Erythroblast (primary cell): ENCODE measurements around the gene MYO15B.

Experiments used
- DNase-seq, 2 experiments: peaks; one replicate each; lab custom pipeline; 2025; lab: John Stamatoyannopoulos, UW
- GATA1 ChIP-seq: IDR thresholded peaks from 2 replicates; pipeline ENCODE4 v1.6.1; 2011; ENCODE audit warnings: low read depth, mild to moderate bottlenecking, control low read depth, low read length, moderate library complexity
- POLR2A ChIP-seq: IDR thresholded peaks from 2 replicates; pipeline ENCODE4 v1.6.1; 2011; ENCODE audit warnings: mild to moderate bottlenecking, low read length

MYO15B gene

GRCh38 chr17:75666959-75667790 lies 79.6 kb downstream of the MYO15B start, which contains the start of the genes RECQL5 and SAP30BP:
TSS of gene RECQL5 (minus strand) at chr17:75667154. CDS start at chr17:75666557, 597 bp downstream.
TSS of gene SAP30BP (plus strand) at chr17:75667338. CDS start at chr17:75667373, 35 bp downstream.
- peak; percentile 99 for DNase-seq
- TF ChIP-seq POLR2A = peak; percentile 93
- TF ChIP-seq GATA1 = no peak

- DNase-seq = no peak
- no peak for TF ChIP-seq POLR2A
Observed at GRCh38 chr17:75667825-75668224, 80.2 kb downstream of the MYO15B start.

GRCh38 chr17:75668489-75668888 lies 80.9 kb downstream of the MYO15B start:
- TF ChIP-seq POLR2A (no peak), GATA1 (no peak)

GRCh38 chr17:75670868-75671267 lies 83.3 kb downstream of the MYO15B start:
- TF ChIP-seq GATA1 = no peak
- no peak for TF ChIP-seq POLR2A
- DNase-seq = no peak

More at GRCh38 chr17:75668489-75668888, 80.9 kb downstream of the MYO15B start:
- DNase-seq = no peak

GRCh38 chr17:75672011-75672410 lies 84.4 kb downstream of the MYO15B start:
- no peak for DNase-seq
- TF ChIP-seq POLR2A = no peak
- TF ChIP-seq GATA1 = no peak

- no peak for DNase-seq
- TF ChIP-seq GATA1 = no peak
- no peak for TF ChIP-seq POLR2A
Observed at GRCh38 chr17:75673487-75673886, 85.9 kb downstream of the MYO15B start.
